Glomerular endothelial cell (primary cell): ENCODE data around the gene LDLRAD4. TPM values are rescaled to one million over a fixed set of nuclear protein-coding genes. Genes with fewer than 3 reads are reported as not detected.
"Not testable (repeated sequence)": the region's sequence is repeated elsewhere in the genome, so short reads cannot be mapped to it uniquely, and the experiment has no call there.

Experiments
- DNase-seq: peaks from one replicate; pipeline ENCODE4 v3.0.0-alpha.2; 2011; ENCODE audit warnings: low read depth, low spot score; ENCODE audit errors: extremely low read depth
- total RNA-seq: library from RNA; depleted of rRNA; stranded (reverse); fragments of >200 nt; gene quantifications from 2 replicates; pipeline ENCODE4 v1.2.3, GENCODE V29; 2015

Gene LDLRAD4
- total RNA-seq, 1 donor from 2014 or later: 13.4 TPM

DNA sequence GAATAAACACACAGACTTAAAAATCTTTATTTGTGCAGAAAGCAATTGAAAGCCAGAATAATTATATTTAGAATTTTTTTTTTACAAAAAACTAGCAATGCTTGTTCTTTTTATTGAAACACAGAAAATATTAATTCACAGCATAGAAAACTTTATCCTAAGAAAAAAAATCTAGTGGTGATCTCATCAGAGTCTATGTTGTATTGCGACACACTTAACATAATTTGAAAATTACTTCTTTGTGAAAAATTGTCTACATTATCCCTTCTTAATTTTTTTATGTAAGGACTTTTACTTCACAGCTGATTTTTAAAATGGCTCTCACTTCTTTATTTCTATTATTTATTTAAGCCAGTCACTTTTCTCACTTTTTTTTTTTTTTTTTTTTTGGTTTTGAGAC is 103.4 kb downstream of the LDLRAD4 start:
- no peak for DNase-seq

GRCh38 chr18:13323186-13323585 is 104.6 kb downstream of the LDLRAD4 start:
- no peak for DNase-seq

- DNase-seq: no peak
Observed at GRCh38 chr18:13324880-13325279, 106.3 kb downstream of the LDLRAD4 start.

DNA sequence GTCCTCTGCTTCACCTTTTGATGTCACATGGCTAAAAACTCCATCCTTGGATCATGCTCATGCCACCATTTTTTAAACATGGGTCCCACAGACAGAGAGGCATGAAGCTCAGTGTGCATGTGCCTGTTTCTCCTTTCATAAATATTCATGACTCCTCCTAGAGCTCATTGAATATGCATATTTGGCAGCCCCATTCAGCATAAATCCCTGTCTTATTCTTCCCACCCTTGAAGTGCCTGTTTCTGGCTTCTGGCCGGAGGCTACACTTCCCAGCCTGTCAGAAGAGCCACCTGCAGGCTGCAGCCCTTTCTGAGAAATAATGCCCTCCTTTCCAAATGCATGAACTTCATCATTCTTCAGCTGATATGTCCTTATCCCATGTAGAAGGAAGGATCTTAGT is 109.7 kb downstream of the LDLRAD4 start:
- no peak for DNase-seq

GRCh38 chr18:13330996-13331395 is 112.4 kb downstream of the LDLRAD4 start:
- DNase-seq: no peak

- no peak for DNase-seq
Observed at GRCh38 chr18:13331846-13332245, 113.3 kb downstream of the LDLRAD4 start.

GRCh38 chr18:13332874-13333273 is 114.3 kb downstream of the LDLRAD4 start:
- no peak for DNase-seq

- DNase-seq: no peak
Observed at GRCh38 chr18:13335903-13336302, 117.3 kb downstream of the LDLRAD4 start.

DNA sequence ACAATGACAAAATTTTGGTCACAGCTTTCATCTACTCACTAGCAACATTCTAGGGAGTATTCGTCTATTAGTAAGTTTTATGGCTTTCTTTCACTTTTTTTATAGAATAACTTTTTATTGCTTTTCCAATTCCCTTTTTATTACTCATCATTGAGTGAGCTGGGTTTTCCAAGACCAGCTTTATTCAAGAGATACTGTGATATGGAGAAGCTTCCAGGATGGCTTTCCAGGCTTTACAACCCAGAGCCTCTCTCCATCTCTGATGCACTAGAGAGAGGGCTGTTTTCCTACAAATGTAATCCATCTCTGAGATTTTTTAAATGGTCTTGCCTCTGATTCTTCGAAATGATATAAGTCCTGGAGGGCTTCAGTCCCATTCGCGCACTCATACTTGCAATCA is 118.3 kb downstream of the LDLRAD4 start:
- no peak for DNase-seq

DNA sequence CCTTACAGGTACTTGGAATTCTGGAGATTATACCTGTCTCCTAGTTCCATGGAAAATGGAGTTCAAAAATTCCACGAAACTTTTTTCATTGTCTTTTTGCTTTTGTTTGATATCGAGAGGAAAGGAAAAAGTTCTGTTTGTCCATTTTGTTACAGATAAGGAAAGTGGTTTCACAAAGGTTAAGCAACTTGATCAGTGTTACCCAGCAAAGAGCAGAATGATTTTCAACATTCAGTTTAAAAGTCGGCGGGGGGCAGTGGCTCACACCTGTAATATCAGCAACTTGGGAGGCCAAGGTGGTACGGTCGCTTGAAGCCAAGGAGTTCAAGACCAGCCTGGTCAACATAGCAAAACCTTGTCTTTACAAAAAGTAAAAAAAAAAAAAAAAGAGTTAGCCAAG is 118.8 kb downstream of the LDLRAD4 start:
- DNase-seq: no peak

GRCh38 chr18:13338318-13338717 is 119.8 kb downstream of the LDLRAD4 start:
- no peak for DNase-seq

DNA sequence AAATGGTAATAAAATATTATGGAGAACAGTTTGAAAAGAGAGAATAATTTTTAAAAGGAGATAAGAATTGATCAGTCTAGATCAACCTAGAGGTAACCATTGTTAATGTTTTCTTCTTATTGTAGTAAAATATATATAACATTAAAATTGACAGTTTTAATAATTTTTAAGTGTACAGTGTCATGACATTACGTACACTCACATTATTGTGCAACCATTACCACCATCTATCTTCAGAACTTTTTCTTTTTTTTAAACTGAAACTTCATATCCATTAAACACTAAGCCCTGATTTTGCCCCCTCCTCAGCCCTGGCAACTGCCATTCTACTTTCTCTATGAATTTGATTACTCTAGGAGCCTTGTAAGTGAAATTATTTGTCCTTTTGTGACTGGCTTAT is 121.1 kb downstream of the LDLRAD4 start:
- no peak for DNase-seq

DNA sequence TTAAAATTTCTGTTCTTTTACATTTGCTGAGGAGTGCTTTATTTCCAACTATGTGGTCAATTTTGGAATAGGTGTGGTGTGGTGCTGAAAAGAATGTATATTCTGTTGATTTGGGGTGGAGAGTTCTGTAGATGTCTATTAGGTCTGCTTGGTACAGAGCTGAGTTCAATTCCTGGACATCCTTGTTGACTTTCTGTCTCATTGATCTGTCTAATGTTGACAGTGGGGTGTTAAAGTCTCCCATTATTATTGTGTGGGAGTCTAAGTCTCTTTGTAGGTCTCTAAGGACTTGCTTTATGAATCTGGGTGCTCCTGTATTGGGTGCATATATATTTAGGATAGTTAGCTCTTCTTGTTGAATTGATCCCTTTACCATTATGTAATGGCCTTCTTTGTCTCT is 127.9 kb downstream of the LDLRAD4 start:
- DNase-seq: not testable (repeated sequence)

DNA sequence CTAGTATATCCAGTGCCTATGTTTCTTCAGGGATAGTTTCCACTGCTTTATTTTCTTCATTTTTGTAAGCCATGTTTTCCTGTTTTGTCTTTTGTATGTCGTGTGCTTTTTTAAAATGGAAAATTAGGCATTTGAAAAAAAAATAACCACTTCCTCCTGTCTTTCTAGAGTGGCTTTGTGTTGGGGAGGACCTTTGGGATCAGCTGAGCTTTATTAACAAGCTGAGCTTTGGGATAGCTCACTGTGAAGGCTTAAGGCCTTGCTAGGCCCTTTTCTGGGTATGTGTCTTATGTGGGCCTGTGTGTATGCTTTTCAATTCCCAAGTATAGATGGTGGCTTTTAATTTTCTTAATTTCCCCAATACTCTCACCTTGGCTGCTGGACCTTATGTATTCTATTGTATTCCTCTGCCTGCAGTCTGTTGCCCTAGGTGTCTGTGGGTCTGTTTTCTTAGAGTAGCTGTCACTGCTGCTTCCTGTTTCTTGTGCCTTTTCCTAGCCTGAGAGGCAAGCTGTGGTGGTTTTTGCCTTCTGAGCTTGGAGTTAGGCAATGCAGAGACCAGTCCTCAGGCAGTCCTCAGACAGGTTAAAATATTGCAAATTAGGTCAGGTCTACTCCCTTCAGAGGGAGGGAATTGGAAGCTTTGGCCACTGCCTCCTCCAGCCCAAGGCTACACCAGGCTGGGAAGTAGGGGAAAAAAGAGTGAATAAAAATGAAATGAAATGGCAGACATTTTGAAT is 134.7 kb downstream of the LDLRAD4 start:
- DNase-seq: no peak

- DNase-seq: no peak
Observed at GRCh38 chr18:13354402-13354801, 135.8 kb downstream of the LDLRAD4 start.

DNA sequence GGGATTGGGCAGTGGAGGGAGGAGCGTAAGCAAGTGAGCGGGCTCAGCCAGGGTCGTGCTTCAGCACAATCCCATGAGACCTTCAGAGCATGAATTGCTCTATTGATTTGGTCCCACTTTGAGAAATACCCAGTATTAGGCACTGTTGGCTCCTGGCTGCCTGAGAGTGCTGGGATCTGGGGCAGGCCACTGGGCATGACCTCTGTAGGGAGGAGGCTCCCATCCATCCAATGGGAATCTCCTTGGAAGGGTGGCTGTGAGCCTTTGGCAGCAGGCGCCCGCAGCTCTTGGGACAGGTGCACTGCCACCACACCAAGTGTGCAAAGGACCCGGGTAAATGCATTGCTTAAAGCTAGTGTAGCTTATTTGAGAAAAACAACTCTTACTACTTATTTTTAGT is 137.5 kb downstream of the LDLRAD4 start:
- no peak for DNase-seq

GRCh38 chr18:13357289-13357688 is 138.7 kb downstream of the LDLRAD4 start:
- no peak for DNase-seq

- DNase-seq: no peak
Observed at GRCh38 chr18:13359210-13359609, 140.7 kb downstream of the LDLRAD4 start.

- no peak for DNase-seq
Observed at GRCh38 chr18:13361431-13361830, 142.9 kb downstream of the LDLRAD4 start.

DNA sequence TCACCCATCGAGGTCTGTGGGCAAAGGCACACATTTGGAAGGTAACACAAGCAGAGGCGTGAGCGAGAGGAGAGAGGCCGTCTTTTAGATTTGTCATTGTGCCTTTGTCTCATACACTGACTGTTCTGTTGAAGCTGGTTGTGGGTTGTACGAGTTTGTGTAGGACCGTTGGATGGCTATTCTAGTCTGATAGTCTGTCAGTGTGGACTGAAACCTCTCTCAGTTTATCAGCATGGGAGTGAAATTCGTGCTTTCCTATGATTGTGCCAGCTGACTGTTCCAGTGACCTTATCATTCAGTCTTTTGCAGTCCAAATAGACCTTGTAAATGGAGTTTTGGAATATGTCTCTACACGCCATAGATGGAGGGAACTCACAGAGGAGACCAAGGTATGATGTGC is 143.5 kb downstream of the LDLRAD4 start:
- no peak for DNase-seq

GRCh38 chr18:13362607-13363006 is 144.0 kb downstream of the LDLRAD4 start:
- no peak for DNase-seq

DNA sequence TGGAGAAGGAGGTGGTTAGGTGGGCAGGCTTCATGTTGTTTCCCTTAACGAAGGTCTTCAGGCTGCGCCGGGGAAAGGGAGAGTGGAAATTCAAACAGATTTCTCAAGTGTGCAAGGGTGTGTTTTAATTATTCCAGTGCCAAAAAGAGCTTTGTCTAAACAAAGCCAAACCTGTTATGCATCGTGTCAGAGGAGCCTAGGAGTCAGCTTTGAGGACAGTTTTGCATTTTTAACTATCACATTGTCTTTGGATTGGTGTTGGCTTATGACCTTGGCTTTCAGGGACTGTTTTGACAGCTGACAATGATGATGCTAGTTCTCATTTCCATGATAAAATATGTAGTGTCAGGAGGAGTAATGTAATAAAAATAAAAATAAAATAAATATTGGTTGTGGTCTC is 144.8 kb downstream of the LDLRAD4 start:
- DNase-seq: no peak

DNA sequence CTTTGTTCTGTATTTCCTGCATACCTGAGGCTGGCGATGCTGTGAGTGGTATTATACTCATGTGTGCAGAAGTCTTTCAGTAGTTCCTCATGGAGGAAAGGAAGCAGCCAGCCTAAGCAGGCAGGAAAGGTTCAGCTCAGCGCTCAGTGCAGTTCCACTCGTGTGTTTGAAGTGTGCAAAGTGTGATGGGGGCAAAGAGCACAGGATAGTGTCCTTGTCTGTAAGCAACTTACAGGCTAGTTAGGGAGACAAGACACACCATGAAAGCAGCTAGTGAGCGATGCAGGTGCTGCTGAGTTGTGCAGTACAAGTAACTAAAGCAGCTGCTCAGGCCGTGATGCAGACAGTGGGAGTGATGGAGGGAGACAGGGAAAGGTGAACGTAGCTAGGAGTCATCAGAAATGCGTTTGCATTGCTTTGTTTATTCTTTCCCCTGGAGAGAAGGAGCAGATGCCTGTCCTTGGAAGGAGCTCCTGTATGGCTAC is 146.2 kb downstream of the LDLRAD4 start:
- DNase-seq: no peak
